ENCODE results near the gene NTN3.

NTN3 gene

GRCh38 chr16:2456551-2457153, 14.4 kb upstream of the NTN3 start:
- TF ChIP-seq GATA2 (IDR thresholded peaks at IDR 0.05; ENCODE audit: low read depth, low read length): no peak
- no peak for TF ChIP-seq GATA3 (IDR thresholded peaks at IDR 0.05; ENCODE audit: low read depth, low read length)

- TF ChIP-seq GATA3 (IDR thresholded peaks at IDR 0.05; ENCODE audit: low read depth, low read length): no peak
- TF ChIP-seq GATA2 (IDR thresholded peaks at IDR 0.05; ENCODE audit: low read depth, low read length): no peak
Measured at GRCh38 chr16:2457267-2457666, 13.8 kb upstream of the NTN3 start.

GRCh38 chr16:2457946-2458345, 13.2 kb upstream of the NTN3 start:
- no peak for TF ChIP-seq GATA3 (IDR thresholded peaks at IDR 0.05; ENCODE audit: low read depth, low read length)
- TF ChIP-seq GATA2 (IDR thresholded peaks at IDR 0.05; ENCODE audit: low read depth, low read length): no peak

GRCh38 chr16:2458887-2459646, 12.0 kb upstream of the NTN3 start:
- TF ChIP-seq GATA3 (IDR thresholded peaks at IDR 0.05; ENCODE audit: low read depth, low read length): no peak
- TF ChIP-seq GATA2 (IDR thresholded peaks at IDR 0.05; ENCODE audit: low read depth, low read length): no peak

DNA sequence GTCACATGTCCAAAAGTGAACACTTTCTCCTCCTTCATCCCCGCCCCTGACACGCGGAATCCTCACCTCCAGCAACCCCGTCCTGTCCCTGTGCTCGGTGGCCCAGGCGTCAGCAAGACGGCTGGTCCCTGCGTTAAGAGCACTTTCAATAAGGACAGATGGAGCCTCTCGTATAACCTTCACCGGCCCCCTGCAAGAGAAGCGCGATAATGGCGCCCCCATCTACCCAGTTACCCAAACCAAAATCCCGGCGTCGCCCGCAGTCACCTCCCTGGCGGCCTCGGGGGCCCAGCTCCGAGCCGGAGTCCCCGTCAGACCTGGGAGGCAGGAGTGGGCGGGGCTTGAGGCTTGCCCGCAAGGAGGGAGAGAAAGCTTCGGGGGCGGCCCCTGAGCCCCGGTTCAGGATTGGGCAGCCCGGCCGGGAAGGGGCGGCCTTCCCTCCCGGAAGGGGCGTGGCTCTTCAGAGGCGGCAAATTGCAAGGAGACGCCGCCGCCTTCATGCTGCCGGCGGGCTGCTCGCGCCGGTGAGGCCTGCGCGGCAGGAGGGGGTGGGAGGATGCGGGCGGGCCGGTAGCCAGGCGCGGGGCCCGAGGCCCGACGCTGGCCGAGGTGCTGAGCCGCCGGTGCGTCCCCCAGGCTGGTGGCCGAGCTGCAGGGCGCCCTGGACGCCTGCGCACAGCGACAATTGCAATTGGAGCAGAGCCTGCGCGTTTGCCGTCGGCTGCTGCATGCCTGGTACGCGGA, 11.3 kb upstream of the NTN3 start, which contains the start of gene TEDC2:
TEDC2 (plus strand) TSS at position 463 of the 744 bp plus-strand sequence; CDS start at position 499, 36 bp downstream.
- TF ChIP-seq GATA3 (IDR thresholded peaks at IDR 0.05; ENCODE audit: low read depth, low read length) (no peak), GATA2 (IDR thresholded peaks at IDR 0.05; ENCODE audit: low read depth, low read length) (no peak)

DNA sequence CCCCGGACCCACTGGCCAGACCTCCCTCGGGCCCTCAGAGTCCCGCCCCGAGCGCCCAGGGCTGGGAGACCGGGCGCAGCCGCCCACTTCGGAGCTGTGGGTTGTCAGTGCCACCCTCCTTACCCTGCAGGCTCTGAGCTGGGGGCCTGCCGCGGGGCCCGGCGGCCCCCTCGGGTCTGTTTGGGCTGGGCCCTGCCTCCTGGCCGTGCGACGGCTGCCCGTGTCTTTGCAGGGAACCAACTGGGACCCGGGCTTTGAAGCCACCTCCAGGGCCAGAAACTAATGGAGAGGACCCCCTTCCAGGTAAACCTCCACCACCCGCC, 10.7 kb upstream of the NTN3 start:
- no peak for TF ChIP-seq GATA3 (IDR thresholded peaks at IDR 0.05; ENCODE audit: low read depth, low read length)
- no peak for TF ChIP-seq GATA2 (IDR thresholded peaks at IDR 0.05; ENCODE audit: low read depth, low read length)

- no peak for TF ChIP-seq GATA2 (IDR thresholded peaks at IDR 0.05; ENCODE audit: low read depth, low read length)
Measured at GRCh38 chr16:2460916-2461315, 10.2 kb upstream of the NTN3 start.

DNA sequence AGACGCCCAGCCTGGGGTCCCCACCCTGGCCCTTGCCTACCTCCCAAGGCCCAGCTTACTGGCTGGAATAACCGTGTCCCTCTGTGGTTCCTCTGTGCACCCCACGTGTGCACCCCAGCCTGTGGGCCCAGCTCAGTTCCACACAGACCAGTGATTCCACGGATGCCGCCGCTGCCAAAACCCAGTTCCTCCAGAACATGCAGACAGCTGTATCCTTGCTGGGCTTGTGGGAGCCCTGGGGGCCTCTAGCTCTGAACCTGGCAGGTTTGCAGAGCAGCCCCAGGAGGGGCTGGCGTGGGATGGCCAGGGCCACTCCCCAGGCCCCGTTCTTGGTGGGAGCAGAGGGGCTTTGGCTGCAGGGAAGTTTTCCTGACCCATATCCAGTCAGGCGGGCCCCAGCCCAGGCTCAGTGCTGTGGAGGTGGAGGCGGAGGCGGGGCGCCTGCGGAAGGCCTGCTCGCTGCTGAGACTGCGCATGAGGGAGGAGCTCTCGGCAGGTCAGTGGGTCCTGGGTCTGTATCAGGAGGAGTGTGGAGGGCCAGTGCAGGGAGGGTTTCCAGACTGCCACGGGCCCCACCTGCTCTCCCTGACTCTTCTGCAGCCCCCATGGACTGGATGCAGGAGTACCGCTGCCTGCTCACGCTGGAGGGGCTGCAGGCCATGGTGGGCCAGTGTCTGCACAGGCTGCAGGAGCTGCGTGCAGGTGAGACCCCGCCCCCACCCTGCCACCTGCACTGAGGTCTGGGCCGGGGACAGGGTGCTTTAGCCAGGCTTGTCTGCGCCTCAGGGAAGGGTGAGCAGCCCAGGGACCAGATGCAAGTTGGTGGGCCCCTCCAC, 8.8 kb upstream of the NTN3 start:
- TF ChIP-seq GATA2 (IDR thresholded peaks at IDR 0.05; ENCODE audit: low read depth, low read length): no peak
- TF ChIP-seq GATA3 (IDR thresholded peaks at IDR 0.05; ENCODE audit: low read depth, low read length): no peak

GRCh38 chr16:2464333-2464732, 6.8 kb upstream of the NTN3 start:
- TF ChIP-seq GATA3 (IDR thresholded peaks at IDR 0.05; ENCODE audit: low read depth, low read length): no peak
- TF ChIP-seq GATA2 (IDR thresholded peaks at IDR 0.05; ENCODE audit: low read depth, low read length): no peak

DNA sequence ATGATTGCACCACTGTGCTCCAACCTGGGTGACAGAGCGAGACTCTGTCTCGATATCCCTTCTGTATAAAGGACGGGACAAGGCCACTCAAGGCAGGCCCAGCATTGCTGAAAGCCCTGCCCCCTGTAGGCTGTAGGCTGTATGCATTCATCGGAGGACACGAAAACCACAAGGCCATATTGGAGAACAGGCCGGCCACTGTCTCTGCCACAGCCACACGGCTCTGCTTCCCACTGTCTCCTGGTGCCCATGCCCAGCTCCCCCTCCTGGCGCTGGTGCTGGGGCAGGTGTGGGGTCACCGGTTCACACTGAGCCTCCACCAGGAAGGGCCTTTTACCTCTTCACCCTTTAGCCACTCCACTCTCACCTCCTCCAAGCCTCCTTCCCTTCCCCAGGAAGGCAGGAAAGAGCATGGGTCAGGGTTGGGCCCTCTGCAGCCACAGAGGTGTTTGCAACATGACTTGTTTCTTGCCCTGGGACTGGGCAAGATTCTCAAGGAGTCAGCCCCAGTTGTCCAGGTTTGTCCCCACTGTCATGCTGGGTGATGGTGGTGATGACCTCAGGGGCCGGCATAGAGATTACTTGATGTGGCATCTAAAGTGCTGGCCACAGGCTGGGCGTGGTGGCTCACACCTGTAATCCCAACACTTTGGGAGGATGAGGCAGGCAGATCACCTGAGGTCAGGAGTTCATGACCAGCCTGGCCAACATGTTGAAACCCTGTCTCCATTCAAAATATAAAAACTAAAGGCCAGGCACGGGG, 5.3 kb upstream of the NTN3 start:
- TF ChIP-seq GATA3 (IDR thresholded peaks at IDR 0.05; ENCODE audit: low read depth, low read length) (no peak), GATA2 (IDR thresholded peaks at IDR 0.05; ENCODE audit: low read depth, low read length) (no peak)

DNA sequence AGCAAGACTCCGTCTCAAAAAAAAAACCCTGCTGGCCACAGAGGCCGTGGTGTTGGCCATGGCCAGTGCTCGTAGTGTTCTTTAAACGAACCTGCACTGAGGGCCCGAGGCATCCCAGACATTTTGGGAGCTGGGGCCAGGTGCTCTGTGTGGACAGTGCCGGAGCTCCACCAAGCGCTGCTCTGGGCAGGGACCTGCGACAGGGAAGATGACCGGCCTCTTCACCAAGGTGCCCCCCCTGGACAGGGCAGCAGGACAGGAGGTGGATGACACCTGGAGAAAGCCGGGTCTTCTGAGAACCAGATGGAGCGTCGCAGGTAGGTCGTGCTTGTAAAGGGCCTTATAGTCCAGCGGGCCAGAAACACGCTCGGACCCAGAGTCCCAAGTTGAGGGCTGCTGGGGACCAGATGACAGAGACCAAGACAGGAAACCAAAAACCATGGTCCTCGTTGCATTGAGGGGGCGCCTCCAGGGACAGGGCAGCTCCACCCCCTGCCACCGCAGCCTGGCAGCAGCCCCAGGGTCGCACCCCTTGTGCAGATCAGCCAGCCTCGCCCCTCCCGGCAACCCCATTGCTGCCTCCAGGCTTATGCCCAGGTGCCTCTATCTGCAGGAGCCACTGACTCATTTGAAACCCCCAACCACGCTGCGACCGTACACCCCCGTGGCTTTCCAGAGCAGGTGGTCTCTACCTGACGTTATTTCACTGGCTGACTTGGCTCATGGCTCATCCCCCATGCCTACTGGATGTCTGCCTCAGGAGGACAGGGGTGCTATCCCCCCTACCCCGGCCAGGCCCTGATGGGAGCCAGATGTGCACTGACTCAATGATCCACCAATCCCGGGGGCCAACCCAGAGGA, 4.2 kb upstream of the NTN3 start:
- TF ChIP-seq GATA3 (IDR thresholded peaks at IDR 0.05; ENCODE audit: low read depth, low read length): no peak
- no peak for TF ChIP-seq GATA2 (IDR thresholded peaks at IDR 0.05; ENCODE audit: low read depth, low read length)

DNA sequence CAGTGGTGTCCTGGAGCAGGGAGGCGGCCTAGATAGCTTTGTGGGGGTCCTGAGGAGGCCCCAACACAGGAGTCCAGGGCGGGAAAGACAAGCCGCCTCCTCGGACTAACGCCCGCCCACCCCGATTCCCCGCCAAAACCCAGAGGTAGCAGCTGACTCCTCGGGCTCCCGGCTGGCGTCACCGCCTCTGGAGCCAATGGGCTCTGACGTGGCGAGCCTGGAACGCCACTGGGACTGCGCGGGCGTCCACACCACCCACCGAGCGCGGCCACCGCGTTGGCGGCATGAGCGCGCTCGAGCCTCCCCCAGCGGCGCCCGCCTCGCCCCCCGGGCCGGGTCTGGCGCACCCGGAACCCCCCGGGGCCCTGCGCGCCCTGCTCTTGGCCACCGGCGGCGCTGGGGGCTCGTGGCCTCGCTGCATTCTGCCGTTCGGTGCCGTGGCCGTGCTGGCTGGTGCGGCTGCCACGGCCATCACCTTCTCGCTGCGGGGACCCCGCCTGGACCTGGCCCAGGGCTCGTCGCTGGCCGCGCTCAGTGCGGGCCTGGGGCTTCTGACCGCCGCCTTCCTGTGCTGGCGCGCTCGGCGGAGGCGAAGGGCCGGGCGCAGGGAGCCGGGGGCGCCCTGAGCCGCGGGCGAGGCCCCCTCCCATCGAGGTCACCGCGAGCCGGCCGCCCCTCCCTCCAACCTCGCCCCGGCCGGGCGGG, 3.4 kb upstream of the NTN3 start:
- TF ChIP-seq GATA2 (IDR thresholded peaks at IDR 0.05; ENCODE audit: low read depth, low read length) (no peak), GATA3 (IDR thresholded peaks at IDR 0.05; ENCODE audit: low read depth, low read length) (no peak)

Data from SH-SY5Y (cell line).